HFFc6 (cell line): ENCODE measurements around the gene SLAIN2. TPM values are rescaled to one million over a fixed set of nuclear protein-coding genes. Genes with fewer than 3 reads are reported as not detected.

Source experiments
- DNase-seq: peaks from one replicate; pipeline ENCODE4 v3.0.0-alpha.2; 2018
- H3K27ac Mint-ChIP-seq: 2 replicates; pipeline ENCODE4 v1.8.0; 2020; ENCODE audit warnings: mild to moderate bottlenecking, mixed read lengths
- H3K27me3 Mint-ChIP-seq: 2 replicates; pipeline ENCODE4 v1.8.0; 2021; ENCODE audit warnings: mild to moderate bottlenecking, moderate library complexity, mixed read lengths; ENCODE audit not compliant: insufficient read depth
- H3K36me3 Mint-ChIP-seq: 2 replicates; pipeline ENCODE4 v1.8.0; 2021; ENCODE audit warnings: low read depth, mixed read lengths
- H3K4me1 Mint-ChIP-seq: 2 replicates; pipeline ENCODE4 v1.8.0; 2020; ENCODE audit warnings: low read depth, mixed read lengths
- H3K4me3 Mint-ChIP-seq: 2 replicates; pipeline ENCODE4 v1.8.0; 2020; ENCODE audit warnings: mild to moderate bottlenecking, moderate library complexity, mixed read lengths
- H3K9me3 Mint-ChIP-seq: 2 replicates; pipeline ENCODE4 v1.8.0; 2020; ENCODE audit warnings: mild to moderate bottlenecking, mixed read lengths
- total RNA-seq, 6 experiments: library from RNA; stranded (reverse); fragmentation: NEBNext Ultra II Directional; extraction: Animal tissue kit (Norgen Biotek cat#: 25700); gene quantifications; 2 replicates in 1 of 6; 3 replicates in 5 of 6; pipeline ENCODE4 v1.2.3, GENCODE V29; 2021
- TF ChIP-seq, protein P1 (sequence below): fragments of 200-600 bp; sonication (generic); IDR thresholded peaks from 2 replicates; pipeline ENCODE4 v1.5.0; 2021; ENCODE audit warnings: antibody characterized with exemption, mild to moderate bottlenecking

The SLAIN2 gene
- total RNA-seq, 6 experiments from 2014 or later = 93.7 to 136 (median 114) TPM

DNA sequence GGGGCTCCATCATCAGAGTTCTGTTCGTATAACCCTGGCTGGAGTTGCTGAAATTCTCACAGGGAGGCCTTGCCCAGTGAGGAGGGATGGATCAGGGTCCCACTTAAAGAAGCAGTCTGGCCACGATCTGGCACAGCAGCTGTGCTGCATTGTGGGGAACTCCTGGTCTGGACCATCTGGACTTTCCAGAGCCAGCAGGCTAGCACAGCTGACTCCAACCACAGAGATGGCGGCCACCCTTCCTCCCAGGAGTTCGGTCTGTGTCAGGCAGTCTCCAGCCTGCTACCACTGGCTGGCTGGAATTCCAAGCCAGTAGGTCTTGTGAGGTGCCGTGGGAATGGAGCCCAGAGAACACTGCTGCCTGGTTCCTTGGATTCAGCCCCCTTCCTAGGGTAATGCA lies 62.0 kb downstream of the SLAIN2 start:
- TF ChIP-seq, protein P1, sequence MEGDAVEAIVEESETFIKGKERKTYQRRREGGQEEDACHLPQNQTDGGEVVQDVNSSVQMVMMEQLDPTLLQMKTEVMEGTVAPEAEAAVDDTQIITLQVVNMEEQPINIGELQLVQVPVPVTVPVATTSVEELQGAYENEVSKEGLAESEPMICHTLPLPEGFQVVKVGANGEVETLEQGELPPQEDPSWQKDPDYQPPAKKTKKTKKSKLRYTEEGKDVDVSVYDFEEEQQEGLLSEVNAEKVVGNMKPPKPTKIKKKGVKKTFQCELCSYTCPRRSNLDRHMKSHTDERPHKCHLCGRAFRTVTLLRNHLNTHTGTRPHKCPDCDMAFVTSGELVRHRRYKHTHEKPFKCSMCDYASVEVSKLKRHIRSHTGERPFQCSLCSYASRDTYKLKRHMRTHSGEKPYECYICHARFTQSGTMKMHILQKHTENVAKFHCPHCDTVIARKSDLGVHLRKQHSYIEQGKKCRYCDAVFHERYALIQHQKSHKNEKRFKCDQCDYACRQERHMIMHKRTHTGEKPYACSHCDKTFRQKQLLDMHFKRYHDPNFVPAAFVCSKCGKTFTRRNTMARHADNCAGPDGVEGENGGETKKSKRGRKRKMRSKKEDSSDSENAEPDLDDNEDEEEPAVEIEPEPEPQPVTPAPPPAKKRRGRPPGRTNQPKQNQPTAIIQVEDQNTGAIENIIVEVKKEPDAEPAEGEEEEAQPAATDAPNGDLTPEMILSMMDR = no peak
- no peaks in the 10 kb centered on the region for H3K27me3 Mint-ChIP-seq
- peaks cover 28% of the 10 kb centered on the region for H3K4me1 Mint-ChIP-seq
- no peak for DNase-seq
- no peak overlapping the region for H3K4me3 Mint-ChIP-seq
- H3K27ac Mint-ChIP-seq = no peak overlapping the region
- H3K9me3 Mint-ChIP-seq = no peaks in the 10 kb centered on the region
- peaks cover 26% of the 10 kb centered on the region for H3K36me3 Mint-ChIP-seq

- DNase-seq = no peak
- TF ChIP-seq, protein P1 = no peak
- Mint-ChIP-seq H3K27me3 (no peaks in the 10 kb centered on the region), H3K4me1 (peaks cover 28% of the 10 kb centered on the region), H3K4me3 (no peak overlapping the region), H3K27ac (no peak overlapping the region), H3K36me3 (peaks cover 26% of the 10 kb centered on the region), H3K9me3 (no peaks in the 10 kb centered on the region)
Observed at GRCh38 chr4:48403779-48404178, 62.5 kb downstream of the SLAIN2 start.

GRCh38 chr4:48405924-48406323 lies 64.6 kb downstream of the SLAIN2 start:
- H3K27me3 Mint-ChIP-seq = peaks cover 2% of the 10 kb centered on the region; the same call in 1 of the 2 replicates
- peaks cover 19% of the 10 kb centered on the region for H3K4me1 Mint-ChIP-seq
- no peak overlapping the region for H3K4me3 Mint-ChIP-seq
- no peak overlapping the region for H3K27ac Mint-ChIP-seq
- peaks cover 26% of the 10 kb centered on the region for H3K36me3 Mint-ChIP-seq
- DNase-seq = no peak
- TF ChIP-seq, protein P1 = no peak
- H3K9me3 Mint-ChIP-seq = no peaks in the 10 kb centered on the region

GRCh38 chr4:48409203-48409602 lies 67.9 kb downstream of the SLAIN2 start:
- Mint-ChIP-seq H3K9me3 (no peaks in the 10 kb centered on the region), H3K4me1 (peaks cover 13% of the 10 kb centered on the region)
- DNase-seq = no peak

GRCh38 chr4:48410812-48411211 lies 69.5 kb downstream of the SLAIN2 start:
- Mint-ChIP-seq H3K4me3 (no peak overlapping the region), H3K27me3 (peaks cover 2% of the 10 kb centered on the region; the same call in 1 of the 2 replicates), H3K27ac (no peak overlapping the region), H3K9me3 (no peaks in the 10 kb centered on the region), H3K36me3 (peaks cover 23% of the 10 kb centered on the region), H3K4me1 (no peaks in the 10 kb centered on the region; the same call in 1 of the 2 replicates)
- TF ChIP-seq, protein P1 = no peak
- DNase-seq = no peak

More at GRCh38 chr4:48409203-48409602, 67.9 kb downstream of the SLAIN2 start:
- Mint-ChIP-seq H3K27me3 (peaks cover 2% of the 10 kb centered on the region; the same call in 1 of the 2 replicates), H3K4me3 (no peak overlapping the region), H3K36me3 (peaks cover 26% of the 10 kb centered on the region), H3K27ac (no peak overlapping the region)
- TF ChIP-seq, protein P1 = no peak

- DNase-seq = no peak
- TF ChIP-seq, protein P1 = no peak
- Mint-ChIP-seq H3K4me1 (no peaks in the 10 kb centered on the region), H3K9me3 (no peaks in the 10 kb centered on the region), H3K27ac (no peak overlapping the region), H3K27me3 (no peaks in the 10 kb centered on the region; the same call in 1 of the 2 replicates), H3K36me3 (peaks cover 17% of the 10 kb centered on the region), H3K4me3 (no peak overlapping the region)
Observed at GRCh38 chr4:48420144-48420543, 78.8 kb downstream of the SLAIN2 start.
